HCT116 (cell line): ENCODE measurements around the gene GFI1. TPM values are rescaled to one million over a fixed set of nuclear protein-coding genes. Genes with fewer than 3 reads are reported as not detected.

Source experiments
- ATAC-seq: fragments of 200-7000 bp; cut with Tn5 transposase; 2 replicates; pipeline ENCODE4 v1.9.1; 2020; ENCODE audit warnings: mild to moderate bottlenecking, moderate library complexity
- BruUV-seq: library from RNA; stranded (reverse); fragments of 400-500 nt; replicated peaks from 2 replicates; lab custom pipeline; 2021; lab: Mats Ljungman, UMichigan
- CTCF ChIA-PET: fragments of 300-600 bp; sonication (Branson Sonifier 250); formaldehyde crosslinking; loops from one replicate; lab custom pipeline; 2021; ENCODE audit warnings: antibody characterized with exemption; lab: Charles Lee
- POLR2A ChIA-PET: fragments of 300-600, 350-600 bp; sonication (Branson Sonifier 250); formaldehyde crosslinking; loops from one replicate; lab custom pipeline; 2021; ENCODE audit warnings: antibody characterized with exemption; lab: Charles Lee
- RAD21 ChIA-PET, 2 experiments: fragments of 300-600 bp; sonication (Branson Sonifier 250); formaldehyde crosslinking; loops; one replicate each; lab custom pipeline; 2023; ENCODE audit warnings: low total read pairs in 2 of 2; ENCODE audit not compliant: uncharacterized antibody in 2 of 2, unreplicated experiment in 2 of 2, low non-redundant PET in 1 of 2; lab: Charles Lee
- DNase-seq: peaks from one replicate; pipeline ENCODE4 v3.0.0-alpha.2; 2010; ENCODE audit warnings: low read depth, low spot score
- H2AFZ ChIP-seq: fragments of 200-600 bp; shearing (Covaris generic), sonication (generic); 2 replicates; pipeline ENCODE4 v1.6.1; 2017; ENCODE audit warnings: low read depth, mixed run types, mixed read lengths, antibody characterized with exemption, low read length; ENCODE audit not compliant: poor library complexity, severe bottlenecking
- H3K27ac ChIP-seq: 2 replicates; pipeline ENCODE4 v1.5.1; 2012; ENCODE audit warnings: low read depth, low read length
- H3K27me3 ChIP-seq: fragments of 200-600 bp; sonication (generic); 2 replicates; pipeline ENCODE4 v1.6.1; 2016; ENCODE audit warnings: mixed run types, low read length, mixed read lengths; ENCODE audit not compliant: insufficient read depth
- H3K36me3 ChIP-seq, 2 experiments: fragments of 200-500 bp in 1 of 2; fragments of 200-600 bp in 1 of 2; sonication (Bioruptor generic) in 1 of 2; sonication (generic) in 1 of 2; 2 replicates each; pipeline versions ENCODE4 v1.5.1 to v1.6.1; 2014 to 2016; ENCODE audit warnings: low read length in 2 of 2, inconsistent platforms in 1 of 2, mixed read lengths in 1 of 2, mixed run types in 1 of 2; ENCODE audit not compliant: insufficient read depth in 2 of 2, control insufficient read depth in 1 of 2
- H3K4me1 ChIP-seq, 2 experiments: fragments of 200-600 bp in 1 of 2; sonication (generic) in 1 of 2; 2 replicates each; pipeline versions ENCODE4 v1.5.1 to v1.6.1; 2012 to 2017; ENCODE audit warnings: low read length in 2 of 2, inconsistent platforms in 1 of 2, mild to moderate bottlenecking in 1 of 2, mixed read lengths in 1 of 2, mixed run types in 1 of 2, moderate library complexity in 1 of 2; ENCODE audit not compliant: insufficient read depth in 2 of 2, control insufficient read depth in 1 of 2
- H3K4me2 ChIP-seq: fragments of 200-600 bp; sonication (generic); 2 replicates; pipeline ENCODE4 v1.6.1; 2017; ENCODE audit warnings: mixed run types, low read length, mixed read lengths
- H3K4me3 ChIP-seq, 2 experiments: fragments of 200-600 bp in 1 of 2; sonication (generic) in 1 of 2; replicated peaks in 1 of 2; 2 replicates each; pipeline ENCODE4 v1.5.1; 2011 to 2016; ENCODE audit warnings: low read length in 2 of 2, control low read depth in 1 of 2, low read depth in 1 of 2, mild to moderate bottlenecking in 1 of 2, mixed read lengths in 1 of 2, mixed run types in 1 of 2
- H3K79me2 ChIP-seq: fragments of 200-600 bp; sonication (generic); 2 replicates; pipeline ENCODE4 v1.6.1; 2017; ENCODE audit warnings: mild to moderate bottlenecking, mixed run types, low read length, moderate library complexity, mixed read lengths; ENCODE audit not compliant: insufficient read depth
- H3K9ac ChIP-seq: fragments of 200-600 bp; sonication (generic); 2 replicates; pipeline ENCODE4 v1.6.1; 2016; ENCODE audit warnings: low read length, mixed read lengths
- H3K9me2 ChIP-seq: fragments of 200-600 bp; sonication (generic), shearing (Covaris generic); 2 replicates; pipeline ENCODE4 v1.6.1; 2017; ENCODE audit warnings: mixed run types, mild to moderate bottlenecking, moderate library complexity; ENCODE audit not compliant: insufficient read depth
- H3K9me3 ChIP-seq, 2 experiments: fragments of 200-500 bp in 1 of 2; fragments of 200-600 bp in 1 of 2; sonication (Bioruptor generic) in 1 of 2; sonication (generic) in 1 of 2; 2 replicates each; pipeline ENCODE4 v1.6.1; 2014 to 2017; ENCODE audit warnings: low read length in 2 of 2, mixed read lengths in 2 of 2, inconsistent platforms in 1 of 2, low read depth in 1 of 2, mild to moderate bottlenecking in 1 of 2, mixed run types in 1 of 2, moderate library complexity in 1 of 2; ENCODE audit not compliant: control insufficient read depth in 1 of 2, insufficient read depth in 1 of 2
- H4K20me1 ChIP-seq: fragments of 200-600 bp; sonication (generic), shearing (Covaris generic); 2 replicates; pipeline ENCODE4 v1.6.1; 2017; ENCODE audit warnings: mixed run types, mild to moderate bottlenecking, moderate library complexity; ENCODE audit not compliant: insufficient read depth
- CTCF ChIP-seq, 3 experiments: fragments of 200-600 bp in 1 of 3; sonication (generic) in 1 of 3; IDR thresholded peaks in 2 of 3; conservative IDR thresholded peaks in 1 of 3; 2 replicates each; pipeline ENCODE4 v1.5.1; 2012 to 2017; ENCODE audit warnings: low read depth in 2 of 3, low read length in 2 of 3, antibody characterized with exemption in 1 of 3, borderline replicate concordance in 1 of 3, control low read depth in 1 of 3, mild to moderate bottlenecking in 1 of 3, mixed read lengths in 1 of 3, mixed run types in 1 of 3, moderate library complexity in 1 of 3; ENCODE audit not compliant: insufficient read depth in 1 of 3
- SIN3A ChIP-seq: IDR thresholded peaks from 2 replicates; pipeline ENCODE4 v1.6.1; 2012; ENCODE audit warnings: low read depth
- ZFX ChIP-seq: fragments of 450-650 bp; IDR thresholded peaks from 2 replicates; pipeline ENCODE4 v1.6.1; 2017
- intact Hi-C: fragments of 100-400 bp; cut with micrococcal nuclease; formaldehyde crosslinking; loops from 2 replicates; pipeline ENCODE4 v1.10.0; 2022
- total RNA-seq: library from RNA; stranded (reverse); gene quantifications from one replicate; pipeline ENCODE4 v1.2.1, GENCODE V29; 2021; ENCODE audit not compliant: unreplicated experiment

The GFI1 gene
- total RNA-seq, 1 experiment from 2014 or later: 8.1 TPM

GRCh38 chr1:92484472-92485380 lies 2.0 kb downstream of the GFI1 start:
- peak overlapping the region; percentile 65 for H3K9ac ChIP-seq
- no peaks in the 10 kb centered on the region for H3K27me3 ChIP-seq
- no peaks in the 10 kb centered on the region for H3K79me2 ChIP-seq
- H3K27ac ChIP-seq: peak overlapping the region; percentile 69
- peak overlapping the region; percentile 76 for H2AFZ ChIP-seq
- no peaks in the 10 kb centered on the region for H3K9me3 ChIP-seq
- BruUV-seq: TSS peak; percentile 50
- ChIA-PET CTCF (interaction anchor here (0.5 to 1.9 kb wide), 7 partner anchors 10 to 451 kb away, joined by 3 to 5 read pairs (median 3); no protein-coding TSS in a partner anchor), POLR2A (interaction anchor here (0.6 kb wide), 1 partner anchor 581 kb away, joined by 3 read pairs; no protein-coding TSS in a partner anchor), RAD21 (interaction anchor here in 1 of 2 experiments (1.1 kb wide), 1 partner anchor 174 kb away, joined by 3 read pairs; no protein-coding TSS in a partner anchor)
- DNase-seq (no peak), ATAC-seq (peak; percentile 53)
- peaks cover 7 to 20% of the 10 kb centered on the region in 2 experiments for H3K4me1 ChIP-seq
- H3K9me2 ChIP-seq: no peaks in the 10 kb centered on the region
- H3K36me3 ChIP-seq: no peaks in the 10 kb centered on the region
- peak overlapping the region; percentile 70 to 84 for H3K4me3 ChIP-seq
- intact Hi-C loops: no loop called here
- H4K20me1 ChIP-seq: no peaks in the 10 kb centered on the region
- TF ChIP-seq SIN3A: peak; percentile 24; the same call in 1 of the 2 replicates
- no peak for TF ChIP-seq ZFX
- TF ChIP-seq CTCF (IDR thresholded peaks at IDR 0.05 in 2 of 3, conservative IDR thresholded peaks at IDR 0.05 in 1 of 3; ENCODE audit: borderline replicate concordance in 1 of 3, insufficient read depth in 1 of 3, low read depth in 2 of 3, low read length in 2 of 3): peak in 2 of 3 experiments; percentile 26 to 29; a peak in 1 of 6 replicates
- peak overlapping the region; percentile 99 for H3K4me2 ChIP-seq
